IPS DF 4.7 (cell line): ENCODE data around the gene MEGF11.

Experiments used
- DNase-seq: peaks from one replicate; pipeline ENCODE4 v3.0.0-alpha.2; 2013; ENCODE audit warnings: low spot score; ENCODE audit errors: extremely low read depth

MEGF11 gene

DNA sequence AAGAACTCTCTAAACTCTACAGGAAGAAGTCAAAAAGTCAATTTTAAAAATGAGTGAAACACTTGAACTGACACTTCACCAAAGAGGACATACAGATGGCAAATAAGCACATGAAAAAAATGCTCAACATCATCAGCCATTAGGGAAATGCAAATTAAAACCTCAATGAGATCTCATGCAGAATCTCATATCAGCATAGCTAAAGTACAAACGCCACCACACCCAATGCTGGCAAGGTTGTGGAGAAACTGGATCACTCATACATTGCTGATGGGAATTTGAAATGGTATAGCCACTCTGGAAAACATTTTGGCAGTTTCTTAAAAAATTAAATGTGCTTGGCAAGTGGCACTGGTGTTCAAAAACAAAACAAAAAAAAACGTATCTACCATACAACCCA, 34.2 kb downstream of the MEGF11 start:
- DNase-seq = no peak

DNA sequence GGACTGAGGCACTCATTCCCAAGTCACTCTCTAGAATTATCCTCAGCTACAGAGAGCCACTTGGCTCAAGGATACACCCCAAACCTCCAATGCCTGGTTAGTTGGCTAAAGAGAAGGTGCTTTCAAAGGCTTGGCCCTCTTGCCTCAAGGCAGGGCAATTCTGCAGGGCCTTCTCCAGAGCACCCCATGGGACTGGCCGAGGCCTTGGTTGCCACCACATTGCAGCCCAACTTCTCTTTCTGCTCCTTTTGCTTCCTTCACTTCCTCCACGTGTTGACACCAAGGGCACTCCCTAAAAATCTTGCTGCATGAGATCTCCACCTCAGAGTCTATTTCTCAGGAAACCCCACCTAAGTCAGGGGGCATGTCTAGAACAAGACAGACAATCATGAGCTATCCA, 36.7 kb downstream of the MEGF11 start:
- DNase-seq = no peak

DNA sequence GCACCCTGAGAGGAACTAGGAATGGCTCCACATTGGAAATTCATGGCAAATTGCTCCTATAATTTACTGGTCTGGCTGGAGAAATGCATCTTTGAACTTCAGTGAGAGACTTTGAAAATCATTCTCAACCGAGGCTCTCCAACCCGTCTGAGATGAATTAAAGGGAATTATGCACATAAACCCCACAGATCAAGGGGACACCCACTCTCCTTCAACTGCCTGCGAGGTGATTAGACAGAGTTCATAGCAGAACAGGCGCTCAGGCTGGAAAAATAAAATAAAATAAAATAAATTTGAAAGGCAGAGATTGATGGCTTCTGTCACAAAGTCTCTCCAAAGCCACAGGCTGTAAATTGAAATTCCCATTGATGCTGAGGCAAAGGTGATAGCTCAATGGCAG, 37.7 kb downstream of the MEGF11 start:
- DNase-seq = no peak

DNA sequence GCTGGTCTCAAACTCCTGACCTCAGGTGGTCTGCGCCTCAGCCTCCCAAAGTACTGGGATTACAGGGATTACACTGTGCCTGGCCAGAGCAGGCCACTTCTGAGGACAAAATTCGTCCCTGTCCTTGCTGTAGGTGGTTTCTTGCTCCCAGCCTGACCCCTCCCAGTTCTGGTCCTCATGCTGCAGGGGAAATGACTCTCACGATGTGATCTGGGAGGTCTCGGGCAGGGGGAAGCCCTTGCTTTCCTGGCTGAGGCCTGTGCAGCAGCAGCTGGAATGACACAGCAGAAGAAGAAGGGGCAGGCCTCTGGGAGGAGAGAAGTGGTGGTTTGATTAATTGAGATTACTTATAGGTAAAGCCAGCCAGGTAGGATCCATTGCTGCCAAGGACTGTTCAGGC, 39.3 kb downstream of the MEGF11 start:
- DNase-seq = no peak

DNA sequence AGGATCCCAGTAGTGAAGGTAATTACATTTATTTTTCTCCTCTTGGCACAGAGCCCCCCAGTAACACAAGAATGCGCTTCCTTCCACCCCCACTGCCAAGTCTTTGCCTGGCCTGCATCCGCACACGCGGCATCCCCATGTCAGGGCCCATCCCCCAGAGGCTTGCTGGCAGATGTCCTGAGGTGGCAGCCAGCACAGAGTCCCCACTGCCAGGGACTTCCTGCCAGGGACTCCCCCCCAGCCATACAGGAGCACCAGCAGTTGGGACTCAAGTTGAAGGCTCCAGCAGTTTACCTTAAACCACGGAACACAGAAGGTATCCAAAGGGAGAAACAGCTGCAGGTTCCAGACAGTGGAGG, 41.0 kb downstream of the MEGF11 start:
- no peak for DNase-seq

DNA sequence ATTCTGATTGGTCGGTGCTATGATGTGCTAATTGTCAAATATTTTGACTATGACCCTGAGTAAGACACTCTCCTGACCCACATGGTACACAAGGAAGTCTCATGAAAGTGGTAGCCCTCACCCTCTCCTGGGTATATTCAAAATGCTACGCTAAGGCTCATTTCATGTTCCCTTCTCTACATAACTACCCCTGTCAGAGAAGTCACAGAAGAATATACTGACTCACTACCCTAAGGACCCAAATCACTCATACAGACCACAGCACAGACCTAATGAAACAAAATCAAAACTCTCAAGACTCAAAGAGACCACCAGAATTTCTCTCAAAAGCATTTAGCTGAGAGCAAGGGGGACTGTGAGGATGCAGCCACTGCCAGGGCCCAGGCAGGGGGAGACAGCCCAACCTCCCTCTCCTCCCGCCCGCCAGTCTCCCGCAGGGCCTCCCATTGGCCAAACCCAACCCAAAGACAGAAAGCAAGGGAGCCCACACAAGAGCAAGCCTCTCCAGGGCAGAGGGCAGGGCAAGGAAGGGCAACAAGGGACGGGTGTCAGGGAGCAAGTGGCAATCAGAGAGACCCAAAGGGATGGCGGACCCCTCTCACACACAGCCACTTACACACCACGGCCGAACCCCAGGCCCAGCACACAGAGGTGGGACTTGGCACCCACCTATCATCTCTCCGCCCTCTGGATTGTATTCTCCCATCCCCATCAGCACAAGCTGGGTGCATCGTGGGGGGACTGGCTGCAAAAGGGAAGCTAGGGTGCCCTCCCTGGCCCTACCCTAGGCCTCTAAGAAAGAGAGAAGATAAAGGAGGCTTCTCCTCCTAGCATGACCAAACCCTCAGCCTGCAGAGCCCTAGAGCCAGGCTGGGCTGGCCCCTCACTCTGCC, 41.6 kb downstream of the MEGF11 start:
- no peak for DNase-seq

DNA sequence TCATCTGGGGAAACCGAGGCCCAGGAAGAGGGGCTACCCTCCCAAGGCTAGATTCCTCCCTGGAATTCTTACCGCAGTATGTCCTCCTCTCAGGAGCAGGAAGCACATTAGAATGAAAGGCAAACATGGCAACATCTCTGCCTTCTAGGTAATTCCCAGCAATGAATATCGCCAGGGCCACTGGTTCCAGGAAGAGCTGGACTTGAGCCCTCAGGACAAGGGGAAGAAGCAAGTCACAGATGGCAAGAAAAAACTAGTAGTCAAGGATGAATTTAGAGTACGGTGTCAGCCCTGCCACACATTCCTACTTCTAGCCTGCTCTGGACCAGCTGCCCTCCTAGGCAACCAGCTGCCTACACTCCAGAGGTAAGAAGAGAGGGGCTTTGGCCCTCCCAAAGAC, 42.9 kb downstream of the MEGF11 start:
- no peak for DNase-seq

DNA sequence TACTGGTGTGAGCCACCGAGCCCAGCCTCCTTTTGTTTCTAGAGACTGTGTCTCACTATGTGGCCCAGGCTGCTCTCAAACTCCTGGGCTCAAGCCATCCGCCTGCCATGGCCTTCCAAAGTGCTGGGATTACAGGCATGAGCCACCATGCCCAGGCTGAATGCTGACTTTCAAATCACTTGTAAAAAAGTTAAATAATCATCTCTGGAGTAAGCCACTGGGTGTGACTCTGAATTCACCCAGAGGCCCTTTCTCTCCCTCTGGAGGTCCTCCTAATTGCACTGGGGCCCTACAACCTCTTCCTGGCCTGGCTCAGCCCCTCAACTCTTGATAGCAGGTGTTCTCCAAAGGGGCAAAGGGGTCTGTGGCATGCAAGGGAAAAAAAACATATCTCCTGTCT, 54.8 kb downstream of the MEGF11 start:
- DNase-seq = no peak

DNA sequence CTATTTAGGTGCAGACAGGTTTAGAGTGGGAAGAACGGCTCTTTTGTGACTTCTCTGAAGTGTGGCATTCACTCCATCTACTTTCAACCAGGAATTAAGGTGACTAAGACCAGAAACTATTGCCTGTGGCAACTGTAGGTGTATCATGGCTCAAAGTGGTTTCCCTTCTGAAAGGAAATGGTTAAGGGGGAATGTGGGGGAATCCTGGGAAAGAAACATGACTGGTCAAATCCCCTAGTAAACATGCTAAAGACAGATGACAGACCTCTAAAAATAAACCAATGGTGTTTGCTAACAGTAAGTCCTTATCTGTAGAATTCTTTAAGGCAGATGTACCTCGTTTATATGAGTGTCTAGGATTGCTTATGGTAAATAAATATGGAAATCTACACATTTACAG, 56.9 kb downstream of the MEGF11 start:
- DNase-seq = no peak

DNA sequence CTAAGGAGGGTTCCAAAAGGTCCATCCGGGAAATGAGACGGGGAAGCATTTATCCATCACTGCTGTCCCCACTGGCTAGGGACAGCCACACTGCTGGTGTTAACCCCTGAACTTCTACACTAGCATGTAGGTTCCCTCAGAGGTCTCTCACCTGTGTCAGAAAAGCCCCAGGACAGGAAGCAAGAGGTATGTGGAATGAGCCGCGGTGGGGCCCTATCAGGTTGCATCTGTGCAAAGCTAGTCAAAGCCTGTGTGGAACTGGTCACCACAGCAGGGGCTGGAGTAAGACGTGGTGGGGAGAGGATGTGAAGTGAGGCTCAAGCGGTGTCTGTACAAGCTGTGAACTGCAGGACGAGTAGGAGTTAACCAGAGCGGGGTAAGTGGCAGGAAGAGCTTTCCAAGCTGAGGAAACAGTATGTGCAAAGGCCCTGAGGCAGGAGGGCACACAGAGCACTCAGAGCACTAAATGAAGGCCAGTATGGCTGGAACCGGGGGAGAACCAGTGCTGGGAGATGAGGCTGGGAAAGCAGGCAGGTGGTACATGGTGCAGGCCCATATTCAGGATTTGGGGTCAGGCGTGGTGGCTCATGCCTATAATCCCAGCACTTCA, 57.8 kb downstream of the MEGF11 start:
- DNase-seq = no peak

DNA sequence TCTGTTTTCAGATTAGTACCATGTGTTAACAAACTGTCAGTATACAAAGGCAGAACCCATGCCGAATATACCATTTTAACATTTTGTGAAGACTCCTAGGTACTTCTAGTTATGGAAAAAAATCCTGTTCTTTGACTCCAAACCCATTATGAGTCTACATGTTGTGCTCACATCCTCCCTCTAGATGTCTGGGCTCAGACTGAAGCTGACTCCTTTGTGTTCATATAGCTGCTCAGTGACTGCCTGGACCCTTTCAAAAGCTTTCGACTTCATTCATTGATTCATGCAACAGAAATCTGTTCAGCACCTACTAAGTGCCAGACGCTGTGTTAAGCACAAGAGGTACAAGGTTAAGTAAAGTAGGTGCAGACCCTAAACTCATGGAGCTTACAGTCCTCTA, 60.5 kb downstream of the MEGF11 start:
- no peak for DNase-seq

DNA sequence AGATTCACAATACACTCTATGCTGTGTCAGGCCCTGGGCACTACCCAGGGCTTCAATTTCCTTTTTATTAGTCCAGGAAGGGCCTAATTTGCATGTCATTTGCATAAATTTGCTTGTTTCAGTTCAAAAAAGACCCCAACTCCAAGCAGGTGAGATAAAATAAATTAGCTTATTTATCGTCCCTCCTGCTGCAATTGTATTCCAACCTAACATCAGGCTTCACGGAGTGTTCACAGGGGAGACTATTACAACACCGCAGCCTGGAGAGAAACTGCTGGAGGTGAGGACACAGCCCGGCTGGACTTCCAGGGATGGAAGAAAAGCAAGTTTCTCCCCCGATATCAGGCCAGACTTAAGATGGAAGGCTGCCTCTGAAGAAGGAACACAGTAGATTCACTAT, 62.8 kb downstream of the MEGF11 start:
- no peak for DNase-seq

DNA sequence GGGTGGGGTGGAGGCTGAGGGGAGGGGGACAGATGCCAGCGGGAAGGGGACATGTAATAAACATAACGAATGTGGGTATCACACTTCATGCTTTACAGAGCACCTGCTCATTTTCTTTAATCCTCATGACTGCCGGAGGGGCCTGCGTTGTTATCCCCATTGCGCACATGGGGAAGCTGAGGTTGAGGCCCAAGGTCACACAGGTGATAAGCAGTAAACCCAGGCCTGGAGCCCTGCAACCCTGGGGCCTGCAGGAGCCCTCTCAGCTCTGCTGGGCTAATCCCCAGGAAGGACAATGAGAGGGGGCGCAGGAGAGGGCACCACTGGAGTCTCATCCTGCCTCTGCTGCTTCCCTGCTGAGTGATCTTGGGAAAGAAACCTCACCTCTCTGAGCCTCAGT, 64.3 kb downstream of the MEGF11 start:
- DNase-seq = no peak

DNA sequence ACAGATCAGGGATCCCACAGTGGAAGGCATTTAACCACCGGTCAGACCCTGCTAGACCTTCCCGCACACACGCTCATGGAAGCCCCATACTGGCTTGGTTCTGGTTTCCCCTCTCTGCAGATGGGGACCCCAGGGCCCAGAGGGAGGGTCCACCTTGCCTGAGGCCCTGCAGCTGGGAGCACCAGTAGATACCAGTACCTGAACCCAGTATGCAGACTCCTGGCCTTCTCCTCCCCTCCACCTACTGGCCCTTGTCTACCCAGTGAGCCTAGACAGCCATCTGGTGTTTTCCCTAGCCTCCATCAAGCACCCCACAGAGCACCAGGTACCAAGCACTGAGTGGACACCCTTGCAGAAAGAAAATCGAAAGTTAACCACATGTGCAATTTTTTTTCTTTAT, 65.1 kb downstream of the MEGF11 start:
- DNase-seq = no peak

DNA sequence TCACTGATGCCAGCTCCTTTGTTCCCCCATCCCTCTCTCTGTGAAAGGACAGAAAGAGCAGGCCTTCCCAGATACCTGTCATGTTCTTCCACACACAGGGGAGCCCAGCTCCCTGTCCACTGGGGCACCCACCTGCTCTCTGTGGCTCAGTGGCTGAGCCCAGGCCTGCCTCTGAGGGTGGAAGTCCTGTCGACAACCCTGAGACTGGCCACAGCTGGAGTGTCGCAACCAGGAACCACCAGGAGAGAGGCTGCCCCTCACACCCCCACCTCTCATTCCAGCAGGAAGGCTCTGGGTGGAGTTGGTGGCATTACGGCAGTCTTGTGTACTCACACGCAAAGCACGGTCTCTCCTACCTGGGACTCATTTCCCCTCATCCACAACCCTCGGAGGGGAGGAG, 66.3 kb downstream of the MEGF11 start:
- no peak for DNase-seq

DNA sequence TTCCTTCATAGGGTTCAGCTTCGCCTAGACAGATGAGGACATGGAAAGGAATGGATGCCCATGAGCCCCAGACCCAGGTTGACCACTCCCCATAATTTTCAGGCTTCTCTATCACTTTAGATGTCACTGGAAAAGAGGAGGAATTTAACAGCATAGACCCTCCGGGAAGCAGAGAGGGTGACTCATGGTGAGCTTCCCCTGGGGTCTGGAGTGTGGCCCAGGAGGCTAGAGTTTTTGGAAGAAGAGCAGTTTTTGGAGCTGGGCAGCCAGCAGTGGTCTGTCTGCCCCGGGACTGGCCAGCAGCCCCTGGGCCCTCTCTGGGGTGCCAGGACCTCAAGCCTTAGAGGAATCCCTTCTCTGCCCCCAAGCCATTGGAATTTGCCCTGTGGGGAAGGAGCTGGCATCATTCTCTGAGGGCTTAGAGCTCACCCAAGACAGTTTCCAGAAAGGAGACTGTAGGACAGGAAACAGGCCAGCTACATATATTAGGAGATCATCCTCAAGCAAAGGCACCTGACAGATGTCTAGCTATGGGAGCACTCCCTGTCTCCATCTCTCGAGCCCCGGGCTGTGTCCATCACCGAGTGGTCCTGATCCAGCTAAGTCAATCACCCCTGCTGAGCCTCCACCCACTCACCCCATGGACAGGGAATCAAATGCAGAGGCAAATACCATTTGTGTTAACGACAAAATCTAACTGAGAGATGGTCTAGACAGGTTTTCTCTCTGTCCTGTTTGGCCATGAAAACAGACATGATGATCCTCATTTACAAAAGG, 67.3 kb downstream of the MEGF11 start:
- DNase-seq = no peak

DNA sequence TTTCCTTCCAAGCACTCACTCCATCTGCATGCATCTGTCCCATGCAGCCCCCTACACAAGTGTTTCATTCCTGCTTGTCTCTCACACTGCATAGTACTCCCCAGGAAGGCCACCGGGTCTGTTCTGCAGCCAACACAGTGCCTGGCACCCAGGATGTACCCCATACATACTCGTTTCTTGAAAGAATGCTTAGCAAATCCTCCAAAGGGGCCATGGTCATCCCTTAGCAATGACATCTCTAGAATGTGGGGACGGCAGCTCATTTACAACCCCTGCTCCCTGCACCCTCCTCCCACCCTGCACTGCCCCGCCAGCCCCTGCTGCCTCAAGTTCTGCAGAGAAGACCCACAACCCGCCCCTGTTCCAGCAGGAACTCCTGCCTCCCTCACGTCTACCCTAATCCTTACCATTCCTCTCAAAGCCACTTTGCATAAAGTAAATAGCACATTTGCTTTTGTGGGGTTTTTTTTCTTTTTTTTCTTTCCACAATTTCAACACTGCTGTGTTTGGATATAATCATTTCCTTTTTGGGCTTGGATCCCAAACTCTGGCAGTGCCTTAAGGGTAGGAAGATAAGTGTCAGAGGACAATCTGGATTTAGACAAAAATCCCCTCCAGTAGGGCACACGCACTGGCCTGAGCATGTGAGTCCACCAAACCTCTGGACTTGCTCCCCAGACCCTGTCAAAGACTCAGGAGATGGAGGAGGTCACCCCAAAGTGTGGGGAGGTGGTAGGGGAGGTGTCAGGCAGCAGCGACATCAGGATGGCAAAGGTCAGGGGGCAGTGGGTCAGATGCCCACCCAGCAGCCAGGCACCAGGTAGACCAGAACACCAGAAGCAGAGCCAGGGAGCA, 68.4 kb downstream of the MEGF11 start:
- DNase-seq = no peak

DNA sequence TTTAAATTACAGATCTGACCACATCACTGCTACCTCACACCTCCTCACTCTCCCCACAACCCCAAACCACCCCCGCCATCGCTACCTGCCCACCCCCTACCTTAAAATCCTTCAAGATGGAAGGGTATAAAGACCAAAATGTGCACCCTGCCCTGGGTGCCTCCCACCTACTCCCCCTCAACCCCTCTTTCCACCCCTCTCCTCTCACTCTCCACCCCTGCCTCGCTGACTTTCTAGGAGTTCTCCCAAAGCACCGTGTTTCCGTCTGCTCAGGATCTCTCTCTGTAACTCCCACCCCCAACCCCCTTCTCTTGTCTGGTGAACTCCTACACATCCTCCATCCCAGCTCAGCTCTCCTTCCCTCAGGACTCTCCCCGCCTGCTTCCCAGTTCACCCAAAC, 69.1 kb downstream of the MEGF11 start:
- DNase-seq = no peak

DNA sequence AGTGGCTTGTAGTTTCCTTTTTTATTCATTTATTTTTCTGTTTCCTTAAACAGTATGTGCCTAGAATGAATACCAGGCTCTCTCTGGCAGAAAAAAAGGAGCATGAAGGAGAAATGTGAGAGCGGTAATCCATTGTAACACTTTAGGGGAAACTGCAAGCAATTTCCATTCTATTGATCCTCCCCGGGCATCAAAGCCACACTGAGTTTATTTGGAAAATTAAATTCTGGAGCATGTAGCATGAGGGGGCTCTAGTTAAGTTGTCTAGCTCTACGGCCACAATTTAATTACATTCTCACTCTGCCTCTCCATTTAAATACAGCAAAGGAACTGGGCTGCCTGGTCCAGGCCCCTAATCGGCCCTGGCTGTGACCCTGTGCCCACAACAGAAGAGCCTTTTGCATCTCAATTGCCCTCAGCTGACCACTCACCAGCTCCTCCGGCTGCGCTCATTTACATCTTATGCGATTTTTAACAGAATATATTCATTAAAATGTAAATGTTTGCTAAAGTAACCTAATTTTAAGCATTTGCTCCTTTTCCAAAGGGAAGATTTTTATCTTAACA, 72.9 kb downstream of the MEGF11 start:
- DNase-seq = no peak

DNA sequence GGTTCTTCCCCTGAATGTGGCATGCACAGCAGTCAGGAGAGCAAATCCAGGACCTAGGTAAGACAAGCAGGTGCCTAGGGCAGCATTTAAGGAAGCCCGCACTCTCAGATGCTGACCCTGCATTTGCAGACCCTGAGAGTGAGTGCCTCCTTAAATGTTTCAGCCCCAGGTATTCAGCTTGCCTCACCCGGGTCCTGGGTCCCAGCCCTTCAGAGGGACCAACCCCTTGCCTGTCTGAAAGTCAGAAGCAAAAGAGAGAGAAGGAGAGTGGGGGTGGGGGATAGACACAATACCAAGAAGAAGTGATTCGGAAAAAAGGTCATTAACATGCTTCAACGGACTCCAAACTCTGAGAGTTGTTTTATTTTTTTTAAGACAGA, 75.0 kb downstream of the MEGF11 start:
- DNase-seq = peak; percentile 11

DNA sequence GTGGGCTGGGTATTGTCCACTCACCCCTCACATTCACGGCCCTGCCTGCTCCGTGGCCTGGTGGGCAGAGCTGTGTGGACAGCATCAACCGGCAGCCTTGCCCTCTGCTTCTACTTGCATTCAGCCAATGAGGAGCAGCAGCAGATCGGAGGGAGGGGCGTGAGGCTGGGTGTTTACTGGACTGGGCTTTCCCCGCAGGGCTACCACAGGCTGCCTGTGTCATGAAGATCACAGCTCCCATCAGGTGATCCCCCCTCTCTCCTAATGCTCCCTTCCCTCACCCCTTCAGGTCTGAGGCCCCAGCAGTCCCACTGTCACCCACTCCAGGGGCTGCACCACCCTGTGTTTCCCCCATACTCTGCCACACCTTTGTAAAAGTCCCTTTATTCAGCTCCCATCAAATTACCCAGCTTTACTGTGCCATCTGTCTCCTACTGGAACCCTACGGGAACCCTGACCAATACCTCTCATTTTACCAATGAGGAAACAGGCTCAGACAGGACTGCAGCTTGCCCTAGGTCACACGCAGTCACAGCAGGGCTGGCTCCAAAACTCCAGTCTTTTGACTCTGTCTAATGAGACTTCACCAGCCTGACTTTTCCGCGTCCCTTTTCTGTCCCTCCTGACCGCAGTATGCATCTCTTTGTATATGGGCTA, 81.1 kb downstream of the MEGF11 start:
- DNase-seq = no peak
